ENCODE results near the gene IGSF22.

IGSF22 gene

GRCh38 chr11:18713646-18714442 lies 12.1 kb downstream of the IGSF22 start:
- DNase-seq (ENCODE audit: low spot score) = no peak

- no peak for DNase-seq (ENCODE audit: low spot score)
Measured at GRCh38 chr11:18710545-18710944, 15.4 kb downstream of the IGSF22 start.

- no peak for DNase-seq (ENCODE audit: low spot score)
Measured at GRCh38 chr11:18709414-18709813, 16.6 kb downstream of the IGSF22 start.

- DNase-seq (ENCODE audit: low spot score) = no peak
Measured at GRCh38 chr11:18707811-18708340, 18.1 kb downstream of the IGSF22 start.

GRCh38 chr11:18706330-18707243 lies 19.4 kb downstream of the IGSF22 start:
- no peak for DNase-seq (ENCODE audit: low spot score)

- DNase-seq (ENCODE audit: low spot score) = no peak
Measured at GRCh38 chr11:18705651-18706281, 20.2 kb downstream of the IGSF22 start.

- no peak for DNase-seq (ENCODE audit: low spot score)
Measured at GRCh38 chr11:18704698-18705097, 21.3 kb downstream of the IGSF22 start.

GRCh38 chr11:18704045-18704645 lies 21.8 kb downstream of the IGSF22 start:
- no peak for DNase-seq (ENCODE audit: low spot score)

- DNase-seq (ENCODE audit: low spot score) = no peak
Measured at GRCh38 chr11:18703001-18703763, 22.8 kb downstream of the IGSF22 start.

- no peak for DNase-seq (ENCODE audit: low spot score)
Measured at GRCh38 chr11:18701614-18702216, 24.3 kb downstream of the IGSF22 start.

- no peak for DNase-seq (ENCODE audit: low spot score)
Measured at GRCh38 chr11:18700872-18701271, 25.1 kb downstream of the IGSF22 start.

GRCh38 chr11:18700375-18700774 lies 25.6 kb downstream of the IGSF22 start:
- no peak for DNase-seq (ENCODE audit: low spot score)

GRCh38 chr11:18699848-18700261 lies 26.1 kb downstream of the IGSF22 start:
- DNase-seq (ENCODE audit: low spot score) = no peak

- no peak for DNase-seq (ENCODE audit: low spot score)
Measured at GRCh38 chr11:18699269-18699596, 26.8 kb downstream of the IGSF22 start.

GRCh38 chr11:18698341-18699268 lies 27.4 kb downstream of the IGSF22 start, which contains the start of gene TMEM86A:
Gene TMEM86A, plus strand, starts transcription at chr11:18698779. Its CDS starts 108 bp downstream, at chr11:18698887.
- peak; percentile 87 for DNase-seq (ENCODE audit: low spot score)

GRCh38 chr11:18697576-18697975 lies 28.4 kb downstream of the IGSF22 start:
- no peak for DNase-seq (ENCODE audit: low spot score)

- no peak for DNase-seq (ENCODE audit: low spot score)
Measured at GRCh38 chr11:18696638-18697225, 29.3 kb downstream of the IGSF22 start.

- DNase-seq (ENCODE audit: low spot score) = no peak
Measured at GRCh38 chr11:18692941-18693760, 32.8 kb downstream of the IGSF22 start.

Data from HuH-7 (cell line).